HL-60 (cell line): ENCODE results near the gene RASGRP2.

Experiments
- DNase-seq, 2 experiments: peaks; one replicate each; pipeline ENCODE4 v3.0.0-alpha.2; 2010 to 2020; ENCODE audit warnings: low read depth in 1 of 2, low spot score in 1 of 2
- H3K27ac ChIP-seq: fragments of 250-450 bp; sonication (Bioruptor Pico); replicated peaks from 2 replicates; pipeline ENCODE4 v1.5.1; 2020; ENCODE audit warnings: mild to moderate bottlenecking, moderate library complexity
- H3K27me3 ChIP-seq: fragments of 250-450 bp; sonication (Bioruptor Pico); 2 replicates; pipeline ENCODE4 v1.5.1; 2021; ENCODE audit warnings: mild to moderate bottlenecking, moderate library complexity; ENCODE audit not compliant: insufficient read depth, poor library complexity, severe bottlenecking
- H3K4me3 ChIP-seq: replicated peaks from 2 replicates; pipeline ENCODE4 v1.5.1; 2011; ENCODE audit warnings: mild to moderate bottlenecking, control low read depth, low read length; ENCODE audit not compliant: insufficient read depth
- GABPA ChIP-seq: IDR thresholded peaks from 2 replicates; pipeline ENCODE4 v1.6.1; 2012; ENCODE audit warnings: low read depth
- POLR2AphosphoS5 ChIP-seq: IDR thresholded peaks from 2 replicates; pipeline ENCODE4 v1.6.1; 2012; ENCODE audit warnings: low read depth
- SPI1 ChIP-seq: IDR thresholded peaks from 2 replicates; pipeline ENCODE4 v1.6.1; 2012; ENCODE audit warnings: low read depth, mild to moderate bottlenecking, borderline replicate concordance
- TF ChIP-seq, protein P1 (sequence below): IDR thresholded peaks from one replicate; pipeline ENCODE4 v1.5.1; 2011; ENCODE audit warnings: low read length, control low read depth, inconsistent platforms; ENCODE audit not compliant: insufficient read depth
- TF ChIP-seq, protein P2 (sequence below): IDR thresholded peaks from 2 replicates; pipeline ENCODE4 v1.6.1; 2012; ENCODE audit warnings: low read depth; ENCODE audit not compliant: insufficient replicate concordance

RASGRP2 gene

DNA sequence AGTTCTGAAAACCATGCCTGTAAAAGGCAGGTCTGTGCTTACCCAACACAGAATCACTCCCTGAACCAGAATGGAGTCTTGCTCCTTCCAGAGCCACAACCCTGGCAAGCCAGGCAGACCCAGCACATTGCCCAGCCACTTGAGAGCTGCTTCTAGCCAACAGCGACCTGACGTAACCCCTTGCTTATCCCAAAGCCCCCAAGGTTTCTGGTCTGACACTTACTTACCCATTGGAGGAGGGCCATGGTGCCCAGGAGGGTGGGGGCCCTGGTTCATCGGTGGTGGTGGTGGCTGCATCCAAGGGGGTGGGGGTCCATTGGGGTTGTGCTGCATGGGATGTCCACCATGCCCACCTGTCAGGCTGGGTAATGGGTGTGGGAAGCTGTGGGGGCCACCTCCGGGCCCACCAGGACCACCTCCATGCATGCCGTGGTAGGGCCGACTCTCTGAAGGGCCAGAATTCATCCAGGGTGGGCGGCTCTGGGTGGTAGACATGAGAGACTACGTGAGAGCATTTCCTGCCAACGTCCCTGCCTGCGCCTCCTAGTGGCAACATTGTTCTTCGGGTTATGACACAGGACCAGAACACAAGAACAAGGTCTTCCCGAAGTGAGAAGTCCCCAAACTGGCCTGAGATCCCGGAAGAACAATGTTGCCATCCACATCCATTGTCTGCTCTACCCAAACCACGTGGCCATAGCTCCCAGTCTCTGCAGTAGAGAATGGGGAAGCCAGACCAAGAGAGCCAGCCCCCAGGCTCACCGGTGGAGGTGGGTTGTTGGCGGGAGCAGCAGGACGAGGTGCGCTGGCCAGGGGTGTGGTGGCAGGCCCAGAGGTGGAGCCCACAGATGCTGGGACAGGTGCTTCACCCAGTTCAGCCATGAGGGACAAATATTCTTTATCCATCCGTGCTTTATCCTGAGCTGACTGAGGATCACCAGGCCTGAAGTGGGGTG is 23.7 kb upstream of the RASGRP2 start:
- DNase-seq, result peak in 1 of 2 experiments; percentile 87
- TF ChIP-seq, protein P1, sequence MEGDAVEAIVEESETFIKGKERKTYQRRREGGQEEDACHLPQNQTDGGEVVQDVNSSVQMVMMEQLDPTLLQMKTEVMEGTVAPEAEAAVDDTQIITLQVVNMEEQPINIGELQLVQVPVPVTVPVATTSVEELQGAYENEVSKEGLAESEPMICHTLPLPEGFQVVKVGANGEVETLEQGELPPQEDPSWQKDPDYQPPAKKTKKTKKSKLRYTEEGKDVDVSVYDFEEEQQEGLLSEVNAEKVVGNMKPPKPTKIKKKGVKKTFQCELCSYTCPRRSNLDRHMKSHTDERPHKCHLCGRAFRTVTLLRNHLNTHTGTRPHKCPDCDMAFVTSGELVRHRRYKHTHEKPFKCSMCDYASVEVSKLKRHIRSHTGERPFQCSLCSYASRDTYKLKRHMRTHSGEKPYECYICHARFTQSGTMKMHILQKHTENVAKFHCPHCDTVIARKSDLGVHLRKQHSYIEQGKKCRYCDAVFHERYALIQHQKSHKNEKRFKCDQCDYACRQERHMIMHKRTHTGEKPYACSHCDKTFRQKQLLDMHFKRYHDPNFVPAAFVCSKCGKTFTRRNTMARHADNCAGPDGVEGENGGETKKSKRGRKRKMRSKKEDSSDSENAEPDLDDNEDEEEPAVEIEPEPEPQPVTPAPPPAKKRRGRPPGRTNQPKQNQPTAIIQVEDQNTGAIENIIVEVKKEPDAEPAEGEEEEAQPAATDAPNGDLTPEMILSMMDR, result peak; percentile 70
- TF ChIP-seq POLR2AphosphoS5 (peak; percentile 28), SPI1 (no peak; the same call in 1 of the 2 replicates)
- H3K27ac ChIP-seq, result no peak overlapping the region; the same call in 1 of the 2 replicates
- H3K27me3 ChIP-seq, result no peaks in the 10 kb centered on the region
- no peak overlapping the region for H3K4me3 ChIP-seq

DNA sequence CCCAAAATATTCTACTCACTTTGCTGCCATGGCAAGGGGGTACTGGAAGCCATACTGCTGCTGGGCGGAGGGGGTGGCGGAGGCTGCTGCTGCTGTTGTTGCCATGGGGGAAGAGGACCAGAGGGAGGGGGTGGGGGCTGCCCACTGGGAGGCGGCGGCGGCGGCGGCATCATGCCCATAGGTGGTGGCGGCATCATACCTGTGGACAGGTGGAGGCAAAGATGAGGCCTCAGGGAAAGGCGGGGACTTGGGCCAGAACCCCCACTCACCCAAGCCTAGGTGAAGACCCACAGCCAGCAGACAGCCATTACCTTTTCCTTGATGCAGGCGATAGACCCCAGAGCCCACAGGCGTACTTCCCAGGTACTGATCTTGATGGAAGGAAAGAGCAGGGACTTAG is 22.9 kb upstream of the RASGRP2 start:
- TF ChIP-seq, protein P2, sequence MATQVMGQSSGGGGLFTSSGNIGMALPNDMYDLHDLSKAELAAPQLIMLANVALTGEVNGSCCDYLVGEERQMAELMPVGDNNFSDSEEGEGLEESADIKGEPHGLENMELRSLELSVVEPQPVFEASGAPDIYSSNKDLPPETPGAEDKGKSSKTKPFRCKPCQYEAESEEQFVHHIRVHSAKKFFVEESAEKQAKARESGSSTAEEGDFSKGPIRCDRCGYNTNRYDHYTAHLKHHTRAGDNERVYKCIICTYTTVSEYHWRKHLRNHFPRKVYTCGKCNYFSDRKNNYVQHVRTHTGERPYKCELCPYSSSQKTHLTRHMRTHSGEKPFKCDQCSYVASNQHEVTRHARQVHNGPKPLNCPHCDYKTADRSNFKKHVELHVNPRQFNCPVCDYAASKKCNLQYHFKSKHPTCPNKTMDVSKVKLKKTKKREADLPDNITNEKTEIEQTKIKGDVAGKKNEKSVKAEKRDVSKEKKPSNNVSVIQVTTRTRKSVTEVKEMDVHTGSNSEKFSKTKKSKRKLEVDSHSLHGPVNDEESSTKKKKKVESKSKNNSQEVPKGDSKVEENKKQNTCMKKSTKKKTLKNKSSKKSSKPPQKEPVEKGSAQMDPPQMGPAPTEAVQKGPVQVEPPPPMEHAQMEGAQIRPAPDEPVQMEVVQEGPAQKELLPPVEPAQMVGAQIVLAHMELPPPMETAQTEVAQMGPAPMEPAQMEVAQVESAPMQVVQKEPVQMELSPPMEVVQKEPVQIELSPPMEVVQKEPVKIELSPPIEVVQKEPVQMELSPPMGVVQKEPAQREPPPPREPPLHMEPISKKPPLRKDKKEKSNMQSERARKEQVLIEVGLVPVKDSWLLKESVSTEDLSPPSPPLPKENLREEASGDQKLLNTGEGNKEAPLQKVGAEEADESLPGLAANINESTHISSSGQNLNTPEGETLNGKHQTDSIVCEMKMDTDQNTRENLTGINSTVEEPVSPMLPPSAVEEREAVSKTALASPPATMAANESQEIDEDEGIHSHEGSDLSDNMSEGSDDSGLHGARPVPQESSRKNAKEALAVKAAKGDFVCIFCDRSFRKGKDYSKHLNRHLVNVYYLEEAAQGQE, result no peak
- TF ChIP-seq GABPA, result no peak
- TF ChIP-seq POLR2AphosphoS5, result no peak
- TF ChIP-seq, protein P1, result no peak
- TF ChIP-seq SPI1, result no peak
- Histone ChIP-seq H3K4me3 (no peak overlapping the region), H3K27ac (no peak overlapping the region; the same call in 1 of the 2 replicates), H3K27me3 (no peaks in the 10 kb centered on the region)
- no peak for DNase-seq

DNA sequence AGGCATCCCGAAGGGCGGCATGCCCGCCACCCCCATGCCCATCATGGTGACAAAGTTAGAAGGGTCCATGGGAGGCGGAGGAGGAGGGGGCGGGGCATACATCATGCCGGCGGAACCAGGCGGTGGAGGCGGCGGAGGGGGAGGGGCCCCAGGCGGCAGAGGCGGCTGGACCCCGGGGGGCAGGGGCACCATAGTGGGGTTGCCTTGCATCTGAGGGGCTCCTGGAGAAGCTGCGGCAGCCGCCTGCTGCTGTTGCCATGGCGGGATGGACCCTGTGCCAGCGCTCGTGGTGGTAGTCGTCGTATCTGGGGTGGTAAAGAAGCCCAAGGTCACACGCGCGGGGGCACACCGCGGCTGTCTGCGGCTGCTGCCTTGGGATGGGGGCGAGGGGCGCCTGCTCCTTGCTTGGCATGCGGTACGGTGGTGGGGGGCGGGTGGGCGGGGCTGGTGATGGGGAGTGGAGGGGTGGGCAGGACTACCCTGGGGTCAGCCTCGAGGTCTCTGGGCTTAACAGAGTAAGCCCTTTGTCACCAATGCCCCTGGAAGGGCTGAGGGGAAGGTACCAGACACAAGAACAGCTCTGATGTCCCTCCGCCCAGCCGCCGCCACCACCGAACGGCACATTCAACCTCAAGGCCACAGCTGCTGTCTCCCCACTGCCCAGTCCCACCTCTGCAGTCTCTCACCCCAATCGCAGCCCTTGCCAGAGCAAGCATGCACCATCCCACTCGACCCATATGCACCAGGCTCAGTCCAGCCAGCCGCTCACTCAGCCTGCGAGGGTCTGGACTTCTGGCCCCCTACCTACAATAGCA is 22.1 kb upstream of the RASGRP2 start:
- H3K27ac ChIP-seq, result no peak overlapping the region
- H3K27me3 ChIP-seq, result no peaks in the 10 kb centered on the region
- DNase-seq, result no peak
- no peak overlapping the region for H3K4me3 ChIP-seq
- TF ChIP-seq, protein P2, result no peak
- TF ChIP-seq POLR2AphosphoS5, result no peak

DNA sequence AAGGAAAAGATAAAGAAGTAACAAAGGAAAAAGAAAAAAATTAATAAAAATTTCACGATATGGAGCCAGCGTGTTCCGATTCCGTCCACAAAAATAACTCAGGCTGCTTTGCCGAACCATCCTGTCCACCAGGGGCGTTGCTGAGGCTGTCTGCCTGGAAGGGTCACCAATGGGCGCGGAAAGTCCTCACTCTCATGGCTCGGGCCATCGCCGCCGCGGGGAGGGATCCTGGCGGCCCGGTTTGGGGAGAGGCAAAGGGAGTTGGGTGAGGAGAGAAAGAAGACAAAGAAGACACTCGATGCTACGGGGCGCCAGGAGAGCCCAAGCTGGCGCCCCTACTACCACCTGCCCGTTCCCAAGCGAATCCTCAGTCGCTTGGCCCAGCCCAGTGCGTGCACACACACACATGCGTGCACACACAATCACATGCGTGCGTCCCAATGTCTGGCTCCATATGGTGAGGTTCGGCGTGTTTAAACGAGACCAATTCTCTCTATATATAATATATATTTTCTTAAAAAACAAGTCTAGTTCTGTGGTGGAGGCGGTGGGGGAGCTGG is 21.4 kb upstream of the RASGRP2 start:
- TF ChIP-seq, protein P1, result no peak
- peak; percentile 50; the same call in 1 of the 2 replicates for TF ChIP-seq POLR2AphosphoS5
- H3K4me3 ChIP-seq, result no peak overlapping the region
- DNase-seq, result no peak
- H3K27ac ChIP-seq, result no peak overlapping the region
- H3K27me3 ChIP-seq, result no peaks in the 10 kb centered on the region
